Activated CD4-positive, CD25-positive, alpha-beta regulatory T cell (primary cell): Measurements from ENCODE around the gene MYPN.
"Not testable (repeated sequence)": the region's sequence is repeated elsewhere in the genome, so short reads cannot be mapped to it uniquely, and the experiment has no call there.

ENCODE experiments used
- DNase-seq, 4 experiments: peaks; one replicate each; lab custom pipeline; 2025; lab: John Stamatoyannopoulos, UW

MYPN gene, protein sequence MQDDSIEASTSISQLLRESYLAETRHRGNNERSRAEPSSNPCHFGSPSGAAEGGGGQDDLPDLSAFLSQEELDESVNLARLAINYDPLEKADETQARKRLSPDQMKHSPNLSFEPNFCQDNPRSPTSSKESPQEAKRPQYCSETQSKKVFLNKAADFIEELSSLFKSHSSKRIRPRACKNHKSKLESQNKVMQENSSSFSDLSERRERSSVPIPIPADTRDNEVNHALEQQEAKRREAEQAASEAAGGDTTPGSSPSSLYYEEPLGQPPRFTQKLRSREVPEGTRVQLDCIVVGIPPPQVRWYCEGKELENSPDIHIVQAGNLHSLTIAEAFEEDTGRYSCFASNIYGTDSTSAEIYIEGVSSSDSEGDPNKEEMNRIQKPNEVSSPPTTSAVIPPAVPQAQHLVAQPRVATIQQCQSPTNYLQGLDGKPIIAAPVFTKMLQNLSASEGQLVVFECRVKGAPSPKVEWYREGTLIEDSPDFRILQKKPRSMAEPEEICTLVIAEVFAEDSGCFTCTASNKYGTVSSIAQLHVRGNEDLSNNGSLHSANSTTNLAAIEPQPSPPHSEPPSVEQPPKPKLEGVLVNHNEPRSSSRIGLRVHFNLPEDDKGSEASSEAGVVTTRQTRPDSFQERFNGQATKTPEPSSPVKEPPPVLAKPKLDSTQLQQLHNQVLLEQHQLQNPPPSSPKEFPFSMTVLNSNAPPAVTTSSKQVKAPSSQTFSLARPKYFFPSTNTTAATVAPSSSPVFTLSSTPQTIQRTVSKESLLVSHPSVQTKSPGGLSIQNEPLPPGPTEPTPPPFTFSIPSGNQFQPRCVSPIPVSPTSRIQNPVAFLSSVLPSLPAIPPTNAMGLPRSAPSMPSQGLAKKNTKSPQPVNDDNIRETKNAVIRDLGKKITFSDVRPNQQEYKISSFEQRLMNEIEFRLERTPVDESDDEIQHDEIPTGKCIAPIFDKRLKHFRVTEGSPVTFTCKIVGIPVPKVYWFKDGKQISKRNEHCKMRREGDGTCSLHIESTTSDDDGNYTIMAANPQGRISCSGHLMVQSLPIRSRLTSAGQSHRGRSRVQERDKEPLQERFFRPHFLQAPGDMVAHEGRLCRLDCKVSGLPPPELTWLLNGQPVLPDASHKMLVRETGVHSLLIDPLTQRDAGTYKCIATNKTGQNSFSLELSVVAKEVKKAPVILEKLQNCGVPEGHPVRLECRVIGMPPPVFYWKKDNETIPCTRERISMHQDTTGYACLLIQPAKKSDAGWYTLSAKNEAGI (N-terminal part only)

DNA sequence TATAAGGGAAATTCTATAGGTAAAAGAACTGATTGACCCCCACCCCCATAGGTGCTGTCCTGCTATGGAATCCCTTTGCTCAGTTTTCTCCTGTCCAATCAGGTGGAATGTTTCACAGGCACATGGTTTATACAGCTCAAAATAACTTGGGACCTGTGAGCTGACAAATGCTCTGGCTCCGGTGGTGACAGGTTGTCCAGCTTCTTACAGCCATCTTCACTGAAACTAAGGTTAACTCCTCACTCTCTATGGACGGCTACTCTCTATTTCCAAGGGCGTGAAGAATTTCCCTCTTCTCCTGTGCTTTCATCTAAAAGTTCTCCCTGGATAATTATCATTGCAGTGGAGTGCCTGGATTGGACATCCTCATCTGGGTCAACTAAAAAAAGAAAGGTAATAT lies at the start of gene MYPN:
MYPN (plus strand) TSS at position 158 of the 400 bp plus-strand sequence. CDS start 11,951 bp downstream, outside the sequence.
- DNase-seq = no peak

DNA sequence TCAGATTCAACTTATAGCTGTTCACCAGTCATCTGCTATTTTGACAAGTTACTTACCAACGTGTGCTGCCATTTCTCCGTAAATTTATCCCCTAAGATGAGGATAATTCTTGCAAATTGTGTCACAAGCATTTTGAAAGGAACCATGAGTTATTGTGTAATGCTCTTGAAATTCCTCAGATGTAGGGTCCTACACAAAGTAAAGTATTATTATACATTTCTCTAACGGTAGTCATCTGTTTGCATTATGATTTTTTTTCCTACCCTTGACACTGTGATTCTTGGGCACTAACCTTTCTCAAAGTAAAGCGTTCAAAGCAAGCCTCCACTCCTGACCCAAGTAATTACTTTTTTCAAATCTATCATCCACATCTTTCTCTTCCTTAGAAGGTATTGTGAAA lies 42.3 kb upstream of the MYPN start:
- DNase-seq = no peak

DNA sequence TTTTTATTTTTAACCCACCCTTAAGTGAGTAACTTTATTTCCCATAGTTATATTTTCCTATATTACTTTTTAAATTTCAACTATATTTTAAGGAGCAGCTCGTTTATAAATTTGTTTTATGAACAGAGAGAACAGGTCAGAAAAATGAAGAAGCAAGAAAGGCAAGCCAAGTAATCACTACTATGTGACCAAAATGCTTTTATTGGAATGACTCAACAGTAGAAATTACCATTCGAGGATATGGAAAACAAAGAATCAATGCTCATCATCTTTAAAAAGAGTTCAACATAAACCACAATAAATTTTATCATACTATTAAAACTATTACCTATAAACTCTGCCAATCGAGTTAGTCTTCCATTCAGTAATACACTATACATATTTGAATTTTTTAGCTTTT lies 41.8 kb upstream of the MYPN start:
- DNase-seq = no peak

DNA sequence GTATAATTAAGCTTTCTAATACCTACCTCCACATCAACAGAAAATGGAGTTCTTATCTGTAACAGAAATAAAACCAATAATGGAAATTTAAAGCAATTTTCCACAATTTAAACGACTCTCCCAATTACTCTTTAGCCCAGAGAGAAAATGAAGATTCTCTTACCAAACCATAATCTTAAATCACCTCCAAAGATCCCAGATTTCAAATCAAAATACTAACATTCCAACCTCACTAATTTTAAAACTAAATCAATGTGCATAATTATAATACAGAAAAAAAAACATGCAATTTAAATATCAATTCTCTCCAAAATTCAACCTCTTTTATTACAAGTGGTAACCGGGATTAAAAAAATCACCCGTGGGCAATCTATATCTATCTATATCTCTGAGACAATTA lies 35.7 kb upstream of the MYPN start:
- no peak for DNase-seq

DNA sequence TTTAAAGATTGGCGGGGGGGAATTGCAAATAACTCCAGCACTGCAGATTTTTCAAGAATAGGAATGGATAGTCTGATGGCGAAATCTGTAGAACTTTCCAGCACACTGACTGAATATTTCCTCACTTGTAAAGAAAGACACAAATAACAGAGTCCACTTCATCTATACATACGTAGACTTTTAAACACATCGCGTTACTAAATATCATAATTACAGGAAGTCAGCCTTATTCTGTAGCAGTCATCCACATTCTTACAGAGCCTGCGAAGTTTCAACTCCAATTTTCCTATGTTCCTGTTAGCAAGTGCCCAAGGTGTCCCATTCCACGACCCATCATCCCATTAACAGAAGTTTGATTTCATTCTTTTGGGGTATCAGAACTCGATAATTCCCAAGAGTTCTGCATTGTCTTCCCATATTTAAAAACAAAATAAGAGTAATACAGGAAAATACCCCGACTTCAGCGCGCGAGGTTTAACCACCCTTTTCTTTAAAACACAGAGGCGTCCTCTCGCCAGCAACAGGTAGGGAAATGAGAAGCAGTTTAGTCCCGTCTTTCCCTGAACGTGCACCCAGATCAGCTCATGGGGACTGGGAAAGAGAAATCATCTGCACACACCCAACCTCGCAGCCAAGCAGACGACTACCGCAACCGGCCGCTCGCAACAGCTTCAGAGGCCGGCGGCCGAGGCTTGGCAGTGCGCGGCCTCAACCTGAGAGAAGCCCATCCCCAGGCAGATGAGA lies 35.1 kb upstream of the MYPN start:
- DNase-seq = no peak

DNA sequence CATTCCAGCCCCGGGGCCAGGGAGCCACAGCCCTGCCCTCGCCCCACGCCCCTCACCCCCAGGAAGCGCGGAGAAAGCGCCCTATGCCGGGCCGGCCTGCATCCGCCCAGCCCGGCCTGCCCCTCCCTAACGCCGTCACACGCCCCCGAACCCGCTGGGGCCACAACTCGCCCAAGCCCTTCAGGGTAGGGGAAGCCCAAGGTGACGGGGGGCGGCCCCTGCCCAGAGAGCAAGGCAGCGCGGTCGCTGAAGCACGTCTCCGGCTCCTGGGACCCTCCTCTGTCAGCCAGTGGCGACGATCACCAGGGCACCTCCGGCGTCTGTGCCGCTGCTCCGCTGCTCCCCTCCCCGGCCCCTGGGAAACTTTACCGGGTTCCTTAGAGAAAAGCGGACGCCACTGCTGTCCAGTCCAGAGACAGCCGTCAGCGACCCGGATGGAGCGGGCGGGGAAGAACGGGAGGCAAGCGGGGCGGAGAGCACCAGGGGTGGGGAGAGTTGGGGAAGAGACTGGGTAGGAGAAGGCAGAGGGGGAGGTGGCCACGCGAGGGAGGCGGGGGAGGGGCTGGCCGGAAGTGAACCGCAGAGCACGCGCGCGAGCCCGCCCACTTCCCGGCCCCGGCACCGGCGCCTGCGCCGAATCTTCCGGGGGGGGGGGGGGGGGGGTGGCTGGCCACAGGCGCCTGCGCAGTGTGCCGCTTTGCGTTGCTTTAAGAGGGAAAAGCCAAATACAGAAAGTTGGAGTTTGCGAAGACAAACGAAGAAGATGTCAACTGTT lies 34.3 kb upstream of the MYPN start, which contains the start of gene HERC4:
HERC4 (minus strand) TSS at position 509 of the 775 bp plus-strand sequence. CDS start 2,175 bp downstream, outside the sequence.
- peak; percentile 84 to 91 (median 88) for DNase-seq

DNA sequence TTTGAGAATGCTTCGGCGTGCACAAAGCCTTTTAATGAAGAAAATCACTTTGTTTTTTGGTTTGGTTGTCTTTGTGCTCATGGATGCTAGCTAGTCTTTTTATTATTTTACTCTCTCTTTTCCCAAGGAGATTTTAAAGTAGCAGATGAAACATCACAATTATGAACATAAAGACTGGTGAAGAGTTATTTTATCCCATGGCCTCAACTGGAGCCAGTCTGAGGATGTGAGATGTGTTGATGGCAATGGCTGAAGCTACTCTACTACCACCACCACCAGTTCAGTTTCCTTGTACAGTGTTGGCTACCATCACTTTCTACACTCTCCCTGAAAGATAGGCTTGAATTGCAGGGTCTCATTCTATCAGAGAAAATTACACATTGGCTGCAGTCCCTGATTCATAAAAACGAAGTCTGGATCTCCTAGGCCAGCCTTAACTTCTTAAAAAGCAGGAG lies 33.7 kb upstream of the MYPN start:
- no peak for DNase-seq

DNA sequence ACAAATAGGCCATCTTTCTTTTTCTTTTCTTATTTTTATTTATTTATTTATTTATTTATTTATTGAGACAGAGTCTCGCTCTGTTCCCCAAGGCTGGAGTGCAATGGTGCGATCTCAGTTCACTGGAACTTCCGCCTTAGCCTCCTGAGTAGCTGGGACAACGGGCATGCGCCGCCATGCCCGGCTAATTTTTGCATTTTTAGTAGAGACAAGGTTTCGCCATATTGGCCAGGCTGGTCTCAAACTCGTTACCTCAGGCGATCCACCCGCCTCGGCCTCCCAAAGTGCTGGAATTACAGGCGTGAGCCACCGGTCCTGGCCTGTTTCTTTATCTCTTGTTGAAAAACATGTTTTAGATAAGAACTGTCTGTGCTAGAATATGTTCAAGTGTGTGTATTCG lies 33.2 kb upstream of the MYPN start:
- DNase-seq = not testable (repeated sequence)

DNA sequence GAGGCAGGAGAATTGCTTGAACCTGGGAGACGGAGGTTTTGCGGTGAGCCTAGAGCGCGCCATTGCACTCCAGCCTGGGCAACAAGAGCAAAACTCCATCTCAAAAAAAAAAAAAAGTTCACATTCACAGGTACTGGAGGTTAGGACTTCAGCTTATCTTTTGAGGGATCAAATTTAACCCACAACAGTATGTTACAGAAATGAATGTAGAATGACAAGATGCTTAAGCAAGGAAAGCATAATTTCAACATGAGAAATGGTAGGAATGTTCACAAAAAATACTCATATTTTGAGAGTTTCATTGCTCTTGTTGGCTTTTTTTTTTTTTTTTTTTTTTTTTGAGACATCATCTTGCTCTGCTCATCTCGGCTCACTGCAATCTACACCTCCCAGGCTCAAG lies 32.3 kb upstream of the MYPN start:
- no peak for DNase-seq

DNA sequence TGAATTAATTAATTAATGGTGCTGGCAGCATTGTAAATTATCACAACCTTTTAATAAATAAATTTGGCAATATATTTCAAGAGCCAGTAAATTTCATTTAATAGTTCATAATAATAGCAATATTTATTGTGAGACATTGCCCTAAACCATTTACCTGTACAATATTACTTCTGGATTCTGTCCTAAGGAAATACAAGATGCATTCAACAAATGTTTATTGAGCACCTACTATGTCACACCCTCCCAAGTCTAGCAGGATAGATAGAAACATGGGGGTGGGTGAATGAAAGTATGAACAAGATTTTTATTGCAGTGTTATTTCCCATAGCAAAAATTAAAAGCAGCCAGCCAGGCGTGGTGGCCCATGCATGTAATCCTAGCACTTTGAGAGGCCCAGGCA lies 29.9 kb upstream of the MYPN start:
- no peak for DNase-seq

DNA sequence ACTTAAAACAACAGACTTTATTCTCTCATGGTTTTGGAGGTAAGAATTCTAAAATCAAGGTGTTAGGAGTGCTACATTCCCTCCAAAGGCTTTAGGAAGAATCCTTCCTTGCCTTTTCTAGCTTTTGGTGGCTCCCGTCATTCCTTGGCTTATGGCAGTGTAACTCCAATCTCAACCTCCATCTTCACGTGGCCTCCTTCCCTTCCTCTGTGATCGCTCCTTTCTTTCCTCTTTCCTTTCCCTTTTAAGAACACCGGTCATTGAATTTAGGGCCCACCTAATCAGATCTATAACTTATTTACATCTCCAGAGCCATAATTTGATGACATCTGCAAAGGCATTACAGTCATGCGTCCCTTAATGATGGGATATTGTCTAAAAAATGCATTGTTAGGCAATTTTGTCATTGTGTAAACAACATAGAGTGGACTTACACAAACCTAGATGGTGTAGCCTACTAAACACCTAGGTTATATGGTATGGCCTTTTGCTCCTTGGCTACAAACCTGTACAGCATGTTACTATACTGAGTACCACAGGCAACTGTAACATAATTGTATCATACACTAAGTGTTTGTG lies 28.3 kb upstream of the MYPN start:
- DNase-seq = no peak

DNA sequence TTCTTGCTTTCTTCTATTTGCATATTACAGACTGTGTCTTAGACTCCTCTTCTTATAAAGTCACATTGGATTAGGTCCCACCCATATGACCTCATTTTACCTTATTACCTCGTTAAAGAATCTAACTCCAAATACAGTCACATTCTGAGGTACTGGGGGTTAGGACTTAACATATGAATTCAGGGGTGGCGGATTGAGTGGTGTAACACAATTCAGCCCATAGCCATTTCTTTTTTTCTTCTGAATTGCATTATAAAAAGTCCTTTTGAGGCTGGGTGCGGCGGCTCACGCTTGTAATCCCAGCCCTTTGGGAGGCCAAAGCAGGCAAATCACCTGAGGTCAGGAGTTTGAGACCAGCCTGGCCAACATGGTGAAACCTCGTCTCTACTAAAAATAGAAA lies 27.4 kb upstream of the MYPN start:
- no peak for DNase-seq

DNA sequence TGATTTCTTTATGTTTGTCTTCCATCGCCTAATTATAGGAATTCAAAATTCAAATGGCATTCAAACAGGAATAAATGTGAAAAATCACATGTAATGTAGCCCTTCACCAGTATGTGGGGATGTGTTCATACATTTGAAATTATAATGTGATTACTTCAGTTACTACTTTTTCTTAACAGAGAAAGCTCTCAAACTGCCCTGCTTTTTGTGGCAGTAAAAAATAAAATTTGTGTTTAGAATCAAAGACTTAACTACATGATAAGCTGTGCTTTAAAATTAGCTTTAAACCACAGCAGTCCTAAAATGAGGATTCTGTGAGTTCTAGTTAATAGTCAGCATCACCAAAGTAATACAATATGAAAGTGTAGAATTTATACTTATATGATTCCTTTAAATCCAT lies 26.4 kb upstream of the MYPN start:
- no peak for DNase-seq

DNA sequence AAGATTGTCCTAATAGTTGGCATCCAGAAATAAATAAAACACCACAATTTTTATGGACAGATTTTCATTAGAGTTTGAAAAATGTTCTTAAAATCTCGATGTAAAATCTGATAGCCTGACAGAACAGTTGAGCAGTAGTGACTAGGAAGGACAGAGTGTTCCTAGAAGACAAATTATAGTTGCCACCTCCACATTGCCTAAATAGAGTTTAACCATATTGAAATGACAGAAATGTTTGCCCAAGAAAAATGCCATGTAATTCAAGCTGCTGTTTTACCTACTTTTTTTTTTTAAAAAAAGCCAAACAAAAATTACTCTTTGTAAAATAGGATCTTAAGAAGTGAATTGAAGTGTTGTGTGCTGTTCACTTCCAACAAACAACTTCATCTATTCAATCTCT lies 25.3 kb upstream of the MYPN start:
- DNase-seq = no peak

DNA sequence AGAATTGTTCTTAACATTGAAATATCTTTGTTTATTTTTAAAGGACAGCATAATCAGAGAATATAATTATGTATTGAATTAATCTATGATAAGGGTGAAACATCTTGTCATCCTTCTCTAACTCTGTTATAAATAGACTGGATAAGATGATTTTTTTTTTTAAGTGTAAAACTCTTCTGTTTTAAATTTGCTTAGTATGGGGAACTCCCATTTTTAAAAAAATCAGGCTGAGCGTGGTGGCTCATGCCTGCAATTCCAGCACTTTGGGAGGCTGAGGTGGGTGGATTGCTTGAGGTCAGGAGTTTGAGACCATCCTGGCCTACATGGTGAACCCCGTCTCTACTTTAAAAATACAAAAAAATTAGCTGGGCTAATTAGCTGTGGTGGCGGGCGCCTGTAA lies 24.8 kb upstream of the MYPN start:
- DNase-seq = no peak

DNA sequence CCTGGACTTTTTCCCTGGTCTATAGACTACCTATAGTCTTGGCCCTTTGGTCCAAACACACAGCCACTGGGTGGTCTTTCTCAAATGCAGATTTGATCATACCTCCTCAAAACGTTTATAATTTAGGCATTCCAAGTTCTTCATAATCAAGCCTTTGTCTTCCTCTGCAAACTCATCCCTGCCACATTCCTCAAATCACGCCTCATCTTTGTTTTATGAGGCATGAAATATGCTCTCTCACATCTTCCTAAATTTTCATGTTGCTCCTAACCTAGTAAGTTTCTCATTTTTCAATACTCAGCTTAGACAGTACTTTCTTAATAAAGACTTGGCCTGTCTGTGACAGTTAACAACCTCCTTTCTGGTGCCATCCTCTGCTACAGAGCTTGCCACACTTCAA lies 23.3 kb upstream of the MYPN start:
- no peak for DNase-seq

DNA sequence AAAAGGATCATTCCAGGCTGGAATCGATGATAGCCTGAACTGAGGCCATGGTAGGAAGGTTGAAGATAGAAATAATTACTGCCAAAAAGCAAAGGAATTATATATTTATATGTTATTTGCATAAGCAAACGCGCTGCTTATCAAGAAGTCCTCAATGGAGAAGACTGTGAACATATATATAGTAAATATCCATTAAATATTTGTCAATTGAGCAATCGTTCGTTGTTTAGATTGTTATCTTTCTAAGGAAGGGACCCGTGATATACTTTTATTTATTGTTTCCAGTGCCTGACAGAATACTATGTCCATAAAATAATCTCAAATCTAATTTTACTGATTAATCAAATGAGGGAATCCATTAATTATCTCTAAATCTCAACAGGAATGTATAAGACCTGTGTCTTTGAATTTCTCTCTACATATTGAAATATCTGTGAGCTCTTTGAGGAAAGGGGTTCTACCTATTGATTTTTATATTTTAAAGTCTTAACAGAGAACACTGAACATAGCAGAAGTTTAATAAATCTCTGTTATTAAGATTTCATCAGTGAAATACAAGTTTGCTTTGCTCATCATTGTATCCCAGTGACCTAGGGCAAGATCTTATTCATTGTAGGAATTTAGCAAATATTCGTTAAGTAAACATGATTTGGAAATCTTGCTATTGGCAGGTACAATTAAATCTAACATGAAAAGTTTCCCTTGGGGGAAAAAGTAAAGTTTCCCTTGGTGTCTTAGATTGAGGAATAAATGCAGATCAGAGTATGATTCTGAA lies 22.2 kb upstream of the MYPN start:
- DNase-seq = no peak

DNA sequence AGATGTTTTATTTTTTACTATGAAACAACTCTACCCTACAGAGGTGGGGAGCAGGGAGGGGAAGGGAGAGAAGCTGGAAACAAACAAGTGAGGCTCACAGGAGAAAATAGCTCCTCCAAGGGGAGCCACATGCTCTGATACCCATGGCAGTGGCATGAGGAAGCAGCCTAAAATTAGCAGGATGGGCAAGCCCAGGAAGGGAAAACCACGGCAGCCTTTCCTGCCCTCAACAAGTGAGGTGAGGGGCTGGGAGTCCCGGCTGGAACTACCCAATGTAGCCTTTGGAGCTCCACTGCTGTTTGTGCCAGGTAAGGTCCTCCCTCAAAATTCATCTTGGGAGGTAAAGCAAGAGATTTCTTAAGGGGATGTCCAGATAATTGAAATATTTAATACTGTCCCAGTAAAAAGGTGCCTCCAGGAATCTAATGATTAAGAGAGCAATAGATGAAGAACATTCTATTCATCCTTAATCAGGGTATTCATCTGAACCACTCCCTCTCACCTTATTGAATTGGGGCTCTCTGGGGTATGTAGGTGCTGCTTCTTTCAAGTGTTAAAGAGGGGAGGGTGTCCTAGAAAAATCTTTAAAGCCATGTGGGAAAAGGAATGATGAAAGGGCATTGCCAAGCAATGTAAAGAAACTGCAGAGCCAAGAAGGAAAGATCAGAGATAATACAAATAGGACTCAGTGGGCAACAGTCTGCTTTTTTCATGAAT lies 21.4 kb upstream of the MYPN start:
- DNase-seq = no peak

DNA sequence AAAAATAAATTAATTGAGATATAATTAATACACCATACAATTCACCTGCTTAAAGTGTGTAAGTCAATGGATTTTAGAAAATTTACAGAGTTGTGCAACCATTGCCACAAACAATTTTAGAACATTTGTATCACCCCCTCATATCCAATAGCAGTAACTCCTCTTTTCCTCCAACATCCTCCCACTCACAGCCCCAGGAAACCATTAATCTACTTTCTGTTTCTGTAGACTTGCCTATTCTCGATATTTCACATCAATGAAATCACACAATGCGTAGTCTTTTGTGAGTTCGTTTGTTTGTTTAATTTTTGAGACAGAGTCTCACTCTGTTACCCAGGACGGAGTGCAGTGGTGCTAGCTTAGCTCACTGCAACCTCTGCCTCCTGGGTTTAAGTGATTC lies 20.5 kb upstream of the MYPN start:
- DNase-seq = no peak
